Neural cell (in vitro differentiated cells): ENCODE data around the gene CD80. TPM values are rescaled to one million over a fixed set of nuclear protein-coding genes. Genes with fewer than 3 reads are reported as not detected.

ENCODE experiments used
- H2AFZ ChIP-seq: fragments of 200-600, 300-800 bp; sonication (generic), shearing (Covaris generic); 2 replicates; pipeline ENCODE4 v1.6.0; 2014; ENCODE audit warnings: low read depth, mild to moderate bottlenecking, antibody characterized with exemption, low read length, moderate library complexity
- H3F3A ChIP-seq: fragments of 200-600 bp; shearing (Covaris generic); 2 replicates; pipeline ENCODE4 v1.6.1; 2016; ENCODE audit warnings: mild to moderate bottlenecking, moderate library complexity, mixed read lengths, antibody characterized with exemption, low read length; ENCODE audit not compliant: insufficient read depth, poor library complexity, severe bottlenecking
- H3K27ac ChIP-seq: fragments of 200-600, 300-800 bp; sonication (generic), shearing (Covaris generic); 2 replicates; pipeline ENCODE4 v1.5.1; 2014; ENCODE audit warnings: mild to moderate bottlenecking, low read length, moderate library complexity
- H3K27me3 ChIP-seq: fragments of 300-800, 200-600 bp; sonication (generic), shearing (Covaris generic); 2 replicates; pipeline ENCODE4 v1.6.0; 2014; ENCODE audit warnings: mild to moderate bottlenecking, low read depth, low read length, moderate library complexity; ENCODE audit not compliant: insufficient read depth
- H3K36me3 ChIP-seq: fragments of 300-800, 200-600 bp; sonication (generic), shearing (Covaris generic); 2 replicates; pipeline ENCODE4 v1.5.1; 2014; ENCODE audit warnings: mild to moderate bottlenecking, antibody characterized with exemption, low read length, moderate library complexity; ENCODE audit not compliant: insufficient read depth
- H3K4me2 ChIP-seq: fragments of 300-800, 200-600 bp; sonication (generic), shearing (Covaris generic); 2 replicates; pipeline ENCODE4 v1.6.0; 2014; ENCODE audit warnings: mild to moderate bottlenecking, low read length
- H3K4me3 ChIP-seq: fragments of 300-800, 200-600 bp; sonication (generic), shearing (Covaris generic); 2 replicates; pipeline ENCODE4 v1.5.1; 2014; ENCODE audit warnings: mild to moderate bottlenecking, low read length, moderate library complexity
- H3K79me2 ChIP-seq: fragments of 200-600 bp; shearing (Covaris generic); replicated peaks from 2 replicates; pipeline ENCODE4 v1.6.0; 2014; ENCODE audit warnings: mild to moderate bottlenecking, low read length, moderate library complexity; ENCODE audit not compliant: insufficient read depth
- H3K9ac ChIP-seq: fragments of 300-800, 200-600 bp; sonication (generic), shearing (Covaris generic); 2 replicates; pipeline ENCODE4 v1.6.1; 2016; ENCODE audit warnings: mild to moderate bottlenecking, low read length, mixed read lengths
- H3K9me2 ChIP-seq: fragments of 200-600 bp; shearing (Covaris generic); 2 replicates; pipeline ENCODE4 v1.6.1; 2016; ENCODE audit warnings: mild to moderate bottlenecking, low read length, mixed read lengths; ENCODE audit not compliant: insufficient read depth
- H3K9me3 ChIP-seq: fragments of 200-600, 300-800 bp; sonication (generic), shearing (Covaris generic); 2 replicates; pipeline ENCODE4 v1.6.1; 2016; ENCODE audit warnings: mild to moderate bottlenecking, mixed run types, low read length, moderate library complexity, mixed read lengths
- H4K20me1 ChIP-seq: fragments of 200-600 bp; shearing (Covaris generic); 2 replicates; pipeline ENCODE4 v1.6.1; 2016; ENCODE audit warnings: mild to moderate bottlenecking, mixed run types; ENCODE audit not compliant: insufficient read depth
- EP300 ChIP-seq: fragments of 450-650 bp; conservative IDR thresholded peaks from 2 replicates; pipeline ENCODE4 v1.6.1; 2014; ENCODE audit warnings: antibody characterized with exemption, mild to moderate bottlenecking, moderate library complexity; ENCODE audit not compliant: poor library complexity, severe bottlenecking
- EZH2 ChIP-seq: fragments of 200-600, 300-800 bp; shearing (Covaris generic), sonication (generic); IDR thresholded peaks from 2 replicates; pipeline ENCODE4 v1.6.1; 2014; ENCODE audit warnings: antibody characterized with exemption, low read length, borderline replicate concordance, mild to moderate bottlenecking; ENCODE audit not compliant: insufficient read depth, poor library complexity, severe bottlenecking
- MXI1 ChIP-seq: fragments of 450-650 bp; conservative IDR thresholded peaks from 2 replicates; pipeline ENCODE4 v1.6.1; 2014; ENCODE audit warnings: antibody characterized with exemption, mild to moderate bottlenecking; ENCODE audit not compliant: poor library complexity, severe bottlenecking
- RAD21 ChIP-seq: fragments of 450-650 bp; conservative IDR thresholded peaks from 2 replicates; pipeline ENCODE4 v1.6.1; 2014; ENCODE audit warnings: antibody characterized with exemption, mild to moderate bottlenecking, moderate library complexity
- REST ChIP-seq: IDR thresholded peaks from 2 replicates; pipeline ENCODE4 v1.6.1; 2012; ENCODE audit warnings: borderline replicate concordance
- SMC3 ChIP-seq: fragments of 450-650 bp; conservative IDR thresholded peaks from 2 replicates; pipeline ENCODE4 v1.6.1; 2014; ENCODE audit warnings: antibody characterized with exemption, mild to moderate bottlenecking, moderate library complexity; ENCODE audit not compliant: poor library complexity
- TAF1 ChIP-seq: IDR thresholded peaks from 2 replicates; pipeline ENCODE4 v1.6.1; 2012; ENCODE audit warnings: low read depth
- polyA plus RNA-seq: library from polyadenylated mRNA; depleted of rRNA; stranded (reverse); fragments of >200 nt; gene quantifications from 2 replicates; pipeline ENCODE4 v1.2.3, GENCODE V29; 2014

The CD80 gene
- polyA plus RNA-seq, 1 donor from 2014 or later: not detected

GRCh38 chr3:119601154-119601553, 41.7 kb upstream of the CD80 start:
- H4K20me1 ChIP-seq: no peaks in the 10 kb centered on the region
- H3K9me3 ChIP-seq: no peaks in the 10 kb centered on the region
- no peak overlapping the region for H3K4me2 ChIP-seq
- no peak overlapping the region for H3K4me3 ChIP-seq
- no peaks in the 10 kb centered on the region for H3K9me2 ChIP-seq
- H3K9ac ChIP-seq: no peak overlapping the region
- H3K36me3 ChIP-seq: no peaks in the 10 kb centered on the region
- no peaks in the 10 kb centered on the region for H3F3A ChIP-seq
- H3K27ac ChIP-seq: no peak overlapping the region
- TF ChIP-seq SMC3: no peak
- no peak for TF ChIP-seq TAF1
- TF ChIP-seq EZH2: no peak
- TF ChIP-seq REST: no peak
- no peak for TF ChIP-seq MXI1
- TF ChIP-seq EP300: no peak
- no peaks in the 10 kb centered on the region for H3K79me2 ChIP-seq
- H2AFZ ChIP-seq: no peak overlapping the region
- no peaks in the 10 kb centered on the region for H3K27me3 ChIP-seq

GRCh38 chr3:119600732-119601131, 41.3 kb upstream of the CD80 start:
- H3K27ac ChIP-seq: no peak overlapping the region
- no peaks in the 10 kb centered on the region for H3K79me2 ChIP-seq
- no peak overlapping the region for H2AFZ ChIP-seq
- no peaks in the 10 kb centered on the region for H3F3A ChIP-seq
- no peak overlapping the region for H3K9ac ChIP-seq
- no peaks in the 10 kb centered on the region for H3K9me2 ChIP-seq
- no peaks in the 10 kb centered on the region for H3K27me3 ChIP-seq
- no peaks in the 10 kb centered on the region for H3K9me3 ChIP-seq
- H3K36me3 ChIP-seq: no peaks in the 10 kb centered on the region
- no peak overlapping the region for H3K4me3 ChIP-seq
- H4K20me1 ChIP-seq: no peaks in the 10 kb centered on the region
- TF ChIP-seq EP300: no peak
- TF ChIP-seq SMC3: no peak
- H3K4me2 ChIP-seq: no peak overlapping the region

- TF ChIP-seq MXI1 (no peak), RAD21 (no peak), REST (no peak), EZH2 (no peak)
- Histone ChIP-seq H2AFZ (no peak overlapping the region), H3K9me2 (no peaks in the 10 kb centered on the region), H3K9ac (no peak overlapping the region), H3K79me2 (no peaks in the 10 kb centered on the region), H3K36me3 (no peaks in the 10 kb centered on the region), H3K4me3 (no peak overlapping the region), H4K20me1 (no peaks in the 10 kb centered on the region), H3K27ac (no peak overlapping the region), H3K27me3 (no peaks in the 10 kb centered on the region), H3F3A (no peaks in the 10 kb centered on the region), H3K4me2 (no peak overlapping the region), H3K9me3 (no peaks in the 10 kb centered on the region)
Observed at GRCh38 chr3:119599558-119600174, 40.3 kb upstream of the CD80 start.
